Activated CD4-positive, CD25-positive, alpha-beta regulatory T cell (primary cell): ENCODE data around the gene NXPH1.

Experiments used
- DNase-seq, 4 experiments: peaks; one replicate each; lab custom pipeline; 2025; lab: John Stamatoyannopoulos, UW

Gene NXPH1

DNA sequence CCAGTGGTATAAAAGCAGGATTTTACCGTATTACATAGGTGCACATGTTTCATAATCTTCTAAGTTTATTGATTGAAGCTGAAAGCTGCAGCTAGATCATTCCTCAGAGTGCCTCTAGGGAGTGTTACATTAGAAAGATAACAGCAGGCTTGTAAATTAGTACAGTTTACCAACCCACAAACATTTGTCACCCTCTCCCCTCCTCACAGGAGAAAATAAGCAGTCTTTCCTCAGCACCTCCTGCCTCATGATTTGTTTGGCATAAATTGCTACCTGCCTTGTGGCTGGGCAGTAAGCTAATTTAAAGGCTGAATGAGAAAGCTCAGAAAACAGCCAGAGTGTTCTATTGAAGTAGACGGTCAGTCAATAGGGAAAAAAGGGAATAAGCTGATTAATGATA lies 74.2 kb downstream of the NXPH1 start:
- no peak for DNase-seq

DNA sequence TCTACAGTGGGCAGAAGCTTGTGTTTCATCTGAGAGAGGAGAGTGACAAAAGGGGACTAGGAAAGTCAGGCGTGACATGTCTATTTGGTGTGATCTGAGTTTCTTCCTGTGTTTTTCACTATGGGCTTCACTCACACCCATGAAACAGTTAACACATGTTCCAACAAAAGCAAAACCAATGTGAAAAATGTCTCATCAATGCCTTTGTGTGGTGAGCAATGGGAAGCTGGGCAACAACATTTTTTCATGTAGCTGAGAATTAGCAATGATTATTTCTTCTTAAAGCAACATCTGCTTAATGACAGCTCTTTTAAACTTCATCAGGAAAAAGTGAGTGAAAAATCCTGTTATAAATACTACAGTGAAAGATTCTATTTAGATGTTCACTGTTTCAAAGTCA lies 76.2 kb downstream of the NXPH1 start:
- DNase-seq, result no peak

DNA sequence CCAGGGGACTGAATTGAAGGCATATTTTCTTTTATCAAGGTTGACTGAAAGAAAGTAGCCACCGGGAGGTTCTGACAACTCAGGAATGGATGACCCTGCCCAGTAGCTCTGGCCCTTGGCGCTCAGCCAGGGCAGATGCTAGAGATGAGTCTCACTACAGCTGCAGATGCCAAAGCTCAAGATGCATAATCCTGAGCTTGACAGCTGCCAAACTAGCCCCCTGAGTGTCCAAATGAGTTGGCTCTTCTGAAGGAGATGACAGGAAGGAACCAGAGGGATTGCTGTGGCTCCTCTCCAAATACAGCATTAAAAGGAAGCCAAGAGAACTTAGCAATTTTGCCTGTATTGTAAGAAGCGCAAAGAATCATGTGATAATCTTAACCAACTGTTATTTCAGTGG lies 78.4 kb downstream of the NXPH1 start:
- no peak for DNase-seq

DNA sequence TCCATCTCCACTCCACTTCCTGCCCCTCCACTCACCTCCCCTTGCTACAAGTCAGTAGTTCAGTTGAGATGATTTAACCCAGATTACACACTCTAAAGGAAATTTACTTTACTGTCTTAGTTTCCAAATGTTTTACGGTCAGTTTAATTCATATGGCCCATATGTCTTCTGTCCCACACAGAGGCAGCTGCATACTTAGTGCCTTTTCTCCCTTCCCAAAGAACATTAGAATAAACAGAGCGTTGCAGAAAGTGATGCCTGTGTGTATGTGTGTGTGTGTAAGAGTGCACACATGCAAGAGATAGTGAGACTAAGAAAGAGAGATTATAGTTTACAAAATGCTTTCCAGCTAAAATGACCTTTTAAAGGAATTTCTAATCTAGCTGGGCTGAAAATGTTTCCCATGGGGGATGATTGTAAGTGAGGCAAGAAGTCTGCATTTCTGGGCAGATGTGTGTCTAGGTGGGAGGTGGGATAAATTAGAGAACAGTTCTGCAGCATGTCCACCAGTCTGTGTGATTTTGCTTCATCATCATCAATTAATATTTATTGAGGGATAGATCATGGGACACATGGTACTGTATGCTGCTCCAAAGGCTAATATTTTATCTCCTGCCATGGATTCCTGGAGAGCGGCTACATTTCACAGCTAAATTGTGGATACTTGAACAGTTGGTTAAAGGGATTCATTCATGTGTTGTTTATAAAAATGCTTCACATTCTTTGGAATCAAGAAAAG lies 81.5 kb downstream of the NXPH1 start:
- DNase-seq, result no peak

DNA sequence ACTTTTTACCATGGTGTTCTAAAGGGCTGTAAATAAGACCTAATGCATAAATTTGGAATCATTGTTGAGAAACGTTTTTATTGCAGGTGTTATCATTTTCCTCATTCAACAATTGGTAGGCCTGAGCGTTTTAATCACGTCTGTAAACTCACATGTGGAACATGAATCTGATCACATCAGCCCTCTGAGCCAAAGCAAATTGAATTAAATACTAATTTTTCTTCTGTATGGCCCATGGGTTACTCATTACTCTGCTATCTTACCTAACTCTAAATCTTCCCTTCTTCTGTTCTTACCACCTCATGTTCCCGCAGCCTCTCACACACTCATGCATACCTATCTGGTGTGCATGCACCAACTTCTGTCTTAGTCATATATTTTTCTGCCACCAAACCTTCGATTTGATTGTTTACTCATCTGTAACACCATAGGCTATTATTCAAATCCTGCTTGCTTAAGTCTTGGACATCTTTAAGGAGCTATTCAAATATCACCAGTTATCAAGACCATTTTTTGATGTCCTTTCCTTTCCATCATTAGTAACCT lies 82.3 kb downstream of the NXPH1 start:
- no peak for DNase-seq

DNA sequence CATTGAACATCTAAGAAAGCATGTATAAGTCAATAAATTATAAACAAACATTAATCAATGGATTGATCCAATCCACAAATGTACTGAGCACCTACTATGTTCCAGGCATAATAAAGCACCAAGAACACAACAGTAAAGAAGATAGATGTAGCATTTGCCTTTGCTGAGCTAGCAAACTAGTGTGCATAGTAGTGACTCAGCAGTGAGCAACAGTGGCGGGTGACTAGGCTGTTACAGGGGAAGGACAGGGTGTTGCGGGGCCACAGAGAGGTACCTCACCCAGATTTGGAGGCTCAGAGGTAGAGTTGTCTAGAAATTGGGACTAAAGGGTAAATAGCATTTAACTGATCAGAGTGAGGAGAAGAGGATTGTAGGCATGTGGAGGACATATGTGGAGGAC lies 83.6 kb downstream of the NXPH1 start:
- DNase-seq, result no peak

DNA sequence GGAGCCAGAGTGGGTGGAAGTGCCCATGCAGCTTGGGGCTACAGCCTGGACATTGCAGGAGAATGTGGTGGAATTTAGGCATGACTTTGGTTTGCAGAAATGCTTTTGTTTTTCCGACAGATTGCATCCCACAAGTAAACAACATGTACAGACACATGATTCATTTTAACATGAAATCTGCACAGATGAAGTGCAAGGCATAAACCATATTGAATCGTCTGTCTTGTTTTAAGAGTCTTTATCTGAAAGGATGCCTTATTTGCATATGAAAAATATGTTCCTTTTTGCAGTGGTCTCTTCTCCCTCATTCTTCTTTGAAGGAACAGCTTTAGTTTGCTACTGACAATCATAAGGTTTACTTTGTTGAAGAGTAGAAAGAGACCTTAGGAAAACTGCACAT lies 94.9 kb downstream of the NXPH1 start:
- DNase-seq, result no peak

DNA sequence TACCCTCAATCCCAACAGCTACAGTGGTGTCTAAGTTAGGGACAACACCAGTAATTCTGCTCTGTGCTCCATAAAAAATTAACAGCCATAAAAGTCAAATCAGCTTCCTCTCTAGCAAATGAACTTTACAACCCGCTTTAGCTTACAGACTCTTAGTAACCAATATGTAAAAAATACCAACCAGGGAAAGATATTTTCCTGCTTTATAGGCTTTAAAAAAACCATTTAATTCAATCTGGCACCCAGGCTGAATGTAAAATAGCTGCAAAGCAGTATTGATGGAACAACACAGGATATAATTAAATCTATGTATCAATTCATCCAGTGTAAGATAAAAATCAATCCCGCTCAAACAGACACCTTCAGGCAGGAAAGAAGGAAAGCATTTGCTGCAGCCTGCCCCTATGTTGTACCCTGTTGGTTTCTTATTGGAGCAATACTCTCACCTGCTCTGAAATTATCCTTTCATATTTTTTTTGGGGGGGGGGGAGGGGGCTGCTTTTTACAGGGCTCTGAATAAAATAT lies 98.6 kb downstream of the NXPH1 start:
- DNase-seq, result no peak

DNA sequence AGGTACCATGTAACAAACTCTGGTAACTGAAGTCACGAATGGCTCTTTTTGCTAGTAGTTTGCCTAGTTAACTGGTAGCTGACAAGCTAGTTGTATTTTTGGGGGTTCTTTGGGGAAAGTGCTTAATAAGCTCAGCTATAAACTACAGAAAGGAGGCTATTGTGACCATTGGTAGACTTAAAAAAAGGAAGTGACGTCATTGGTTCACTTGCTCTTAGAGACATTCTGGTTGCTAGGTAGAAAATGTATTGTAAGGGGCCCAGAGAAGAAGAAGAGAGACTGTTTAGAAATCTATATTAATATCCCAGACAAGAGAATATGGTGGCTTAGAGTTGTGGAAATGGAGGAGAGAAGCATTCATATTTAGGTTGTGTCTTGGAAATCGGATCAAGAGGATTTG lies 103.0 kb downstream of the NXPH1 start:
- DNase-seq, result no peak

DNA sequence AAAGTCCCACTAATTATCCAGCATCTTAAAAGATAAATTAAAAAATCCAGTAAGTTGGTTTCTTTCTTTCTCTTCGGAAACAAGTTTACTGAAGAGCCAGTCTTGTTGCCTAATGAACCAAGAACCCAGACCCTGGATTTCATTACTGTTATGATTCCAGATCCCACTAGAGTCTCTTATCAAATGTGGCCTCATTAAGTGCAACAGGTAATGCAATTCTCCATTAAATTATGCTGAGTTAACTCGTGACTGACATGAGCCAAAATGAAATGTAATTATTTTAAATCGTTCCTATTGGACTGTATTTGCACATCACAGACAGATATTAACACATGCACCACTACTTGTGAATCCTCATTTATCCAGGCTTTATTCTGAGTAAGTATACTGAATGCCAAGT lies 115.6 kb downstream of the NXPH1 start:
- no peak for DNase-seq

DNA sequence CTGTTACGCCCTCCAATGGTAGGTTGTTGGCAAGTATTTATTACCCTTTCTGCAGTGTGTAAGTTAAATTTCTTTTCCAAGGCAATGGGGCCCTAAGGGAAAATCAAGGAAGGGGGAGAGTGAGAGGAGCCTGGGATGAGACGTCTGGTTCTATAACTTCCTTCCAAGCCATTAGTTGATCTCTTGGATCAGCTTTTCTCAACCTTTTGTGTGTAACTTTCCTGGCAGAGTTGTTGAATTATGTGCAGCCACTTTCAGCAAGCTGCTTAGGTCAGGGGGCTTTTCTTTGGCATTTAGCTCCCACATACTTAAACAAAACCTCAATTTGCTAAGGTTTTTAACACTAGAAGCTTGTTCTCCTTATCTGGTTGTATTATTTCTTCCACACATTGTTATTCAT lies 127.1 kb downstream of the NXPH1 start:
- no peak for DNase-seq

DNA sequence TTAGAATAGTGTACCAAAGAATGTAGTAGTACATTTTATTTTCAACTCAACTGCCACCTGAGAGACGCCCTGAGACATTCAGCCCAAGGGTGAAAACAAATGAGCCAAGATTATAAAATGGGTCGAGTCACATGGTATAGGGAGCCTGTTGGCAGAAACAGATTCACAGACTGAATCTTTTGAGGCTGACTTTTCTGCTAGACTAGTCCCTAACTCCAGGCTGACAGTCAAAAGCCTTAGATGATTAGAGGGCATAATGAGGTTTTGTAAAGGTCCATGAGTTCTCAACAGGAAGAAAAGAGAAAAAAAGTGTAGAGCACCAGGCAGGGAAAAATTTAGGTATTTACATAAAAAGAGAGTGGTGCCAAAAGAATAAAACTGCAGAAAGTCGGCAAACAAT lies 128.0 kb downstream of the NXPH1 start:
- DNase-seq, result no peak

DNA sequence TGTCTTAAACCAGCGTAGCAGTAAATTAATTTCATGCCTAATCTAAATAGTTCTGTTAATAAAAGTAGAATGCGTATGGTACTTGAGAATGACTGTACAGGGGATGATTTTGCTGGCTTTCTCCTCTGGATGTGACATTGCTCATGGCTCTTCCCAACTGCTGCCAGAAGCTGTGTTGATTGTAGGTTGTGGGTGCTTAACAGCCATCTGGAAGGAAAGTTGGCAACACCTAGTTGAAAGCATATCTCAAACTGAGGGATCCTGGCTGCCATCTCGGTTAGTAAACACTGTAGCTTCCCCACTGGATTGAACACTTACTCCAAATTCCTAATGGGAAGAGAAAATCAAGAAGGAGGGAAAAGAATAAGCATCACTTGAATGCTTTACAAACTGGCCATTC lies 130.9 kb downstream of the NXPH1 start:
- no peak for DNase-seq

DNA sequence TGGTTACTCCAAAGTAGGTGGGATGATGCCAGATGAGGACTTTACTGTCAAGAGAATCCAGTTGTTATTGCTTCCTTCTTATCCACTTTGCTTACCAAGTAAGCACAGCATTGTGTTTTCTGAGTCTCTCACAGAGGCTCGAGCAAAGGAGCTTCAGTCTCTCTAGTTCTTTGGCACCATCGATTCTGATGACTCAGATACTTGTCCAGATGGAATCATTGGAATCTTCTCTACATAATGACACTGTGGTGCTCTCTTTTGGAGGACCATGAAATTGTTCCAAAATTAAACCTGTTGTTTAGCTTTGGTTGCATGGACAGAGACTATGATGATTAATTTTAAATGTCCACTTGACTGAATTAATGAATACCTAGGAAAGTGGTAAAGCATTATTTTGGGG lies 132.6 kb downstream of the NXPH1 start:
- no peak for DNase-seq

DNA sequence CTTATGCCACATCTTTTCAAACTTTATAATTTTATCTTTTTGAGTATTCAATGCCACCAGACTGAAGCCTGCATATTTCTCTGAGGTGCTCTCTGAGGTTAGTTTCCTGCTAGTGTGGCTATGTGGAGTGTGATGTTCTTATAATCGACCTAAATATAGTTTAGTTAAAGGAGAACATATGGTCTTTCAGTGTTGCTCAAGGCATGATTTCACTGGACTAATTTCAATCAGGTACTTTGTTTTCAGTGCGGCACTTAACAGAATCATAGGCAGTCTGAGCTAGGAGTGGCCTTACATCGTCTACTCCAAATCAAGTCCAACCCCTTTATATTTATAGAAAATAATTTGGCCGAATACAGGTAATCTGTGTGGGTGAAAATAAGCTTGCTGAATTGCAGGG lies 134.2 kb downstream of the NXPH1 start:
- DNase-seq, result no peak

DNA sequence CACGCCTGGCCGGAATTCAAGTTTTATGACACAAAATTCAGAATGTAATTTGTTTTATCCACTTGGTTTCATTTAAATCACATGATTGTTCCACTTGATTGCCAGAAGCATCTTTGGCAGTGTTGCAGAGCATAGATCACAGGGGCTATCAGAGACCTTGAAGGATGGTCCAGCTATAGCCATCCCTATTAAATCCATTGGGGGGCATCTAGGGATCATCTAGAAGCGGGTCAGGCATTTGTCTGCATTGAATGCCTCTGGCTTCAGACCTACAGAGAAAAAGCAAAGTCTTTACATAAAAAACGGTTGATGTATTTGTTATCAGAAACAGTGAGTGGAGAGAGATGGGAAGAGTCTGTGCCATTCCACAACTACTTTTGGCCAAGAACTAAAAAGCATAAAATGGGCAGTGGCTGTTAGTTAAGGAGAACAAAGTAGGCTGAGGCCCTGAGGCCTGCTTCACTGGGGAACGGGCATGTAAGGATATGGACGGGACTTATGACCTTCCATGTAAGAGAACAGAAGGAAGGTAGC lies 146.3 kb downstream of the NXPH1 start:
- DNase-seq, result no peak

DNA sequence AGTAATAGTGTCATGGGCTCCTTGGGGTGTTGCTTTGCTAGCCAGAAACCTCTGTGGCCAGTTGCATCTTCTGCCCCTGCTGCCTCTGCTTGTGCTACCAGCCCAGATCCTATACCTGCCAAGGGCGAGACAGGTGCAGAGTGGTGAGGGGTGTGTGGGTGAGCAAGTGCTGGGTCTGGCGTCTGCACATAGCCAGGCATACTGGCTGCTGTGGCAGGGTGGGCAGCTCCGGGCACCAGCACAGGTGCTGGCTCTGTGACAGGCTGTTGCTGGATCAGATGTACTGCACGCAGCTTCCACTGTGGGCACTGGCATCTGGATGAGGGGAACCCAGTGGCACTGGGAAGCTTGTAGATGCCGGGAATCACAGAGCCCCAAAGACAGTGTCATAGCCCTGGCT lies 148.4 kb downstream of the NXPH1 start:
- no peak for DNase-seq

DNA sequence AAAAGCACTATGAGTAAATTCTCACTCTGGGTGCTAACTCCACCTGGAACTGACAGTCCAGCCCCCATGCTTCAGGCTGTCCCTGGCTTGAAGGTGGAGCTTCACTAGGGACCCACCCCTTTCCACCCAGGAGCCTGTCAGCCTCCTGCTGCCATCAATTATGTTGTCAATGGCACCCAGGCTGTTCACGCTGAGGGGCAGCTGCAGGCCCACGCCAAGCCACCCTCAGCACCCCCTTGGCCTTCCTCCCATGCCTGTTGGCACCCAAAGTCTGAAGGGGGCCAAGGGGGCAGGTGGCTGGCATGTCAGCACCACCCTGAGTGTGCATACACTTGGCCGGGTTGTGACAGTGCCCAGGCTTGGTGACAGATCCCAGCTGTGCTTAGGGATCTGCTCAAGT lies 149.3 kb downstream of the NXPH1 start:
- DNase-seq, result no peak

DNA sequence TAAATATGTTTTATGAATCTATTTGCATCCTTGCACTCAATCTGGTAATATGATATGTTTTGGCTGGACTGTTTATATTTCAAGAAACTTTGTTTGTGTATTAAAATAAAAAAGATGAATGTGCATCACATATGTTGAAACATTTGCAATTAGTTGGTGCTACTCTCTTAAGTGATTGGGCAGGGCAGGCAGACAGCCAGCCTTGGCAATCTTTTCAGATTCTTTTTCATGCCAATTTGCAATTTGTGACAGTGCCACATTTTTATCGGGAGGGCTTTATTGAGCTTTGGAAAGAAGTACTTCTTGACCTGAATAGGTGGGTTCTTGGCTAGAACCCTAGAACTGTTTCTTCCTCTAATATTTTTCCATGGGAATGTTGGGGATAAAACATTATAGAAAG lies 152.2 kb downstream of the NXPH1 start:
- no peak for DNase-seq

DNA sequence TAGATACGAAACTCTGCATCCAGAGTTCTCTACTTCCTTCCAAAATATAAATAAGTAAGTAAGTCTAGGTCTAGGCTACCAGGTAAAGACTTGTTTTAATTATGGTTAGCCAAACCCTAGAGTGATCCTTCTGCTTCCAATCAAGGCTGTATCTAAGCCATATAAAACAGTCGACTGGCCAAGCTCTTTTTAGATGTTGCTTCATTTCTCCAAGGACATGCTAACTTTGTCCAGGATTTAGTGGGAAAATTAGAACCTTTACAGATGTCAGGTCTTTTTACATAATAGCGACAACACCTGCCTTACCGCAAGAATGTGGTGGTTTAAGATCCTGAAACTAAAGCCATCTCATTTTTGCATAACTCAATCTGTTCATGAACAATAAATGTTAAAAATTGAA lies 156.8 kb downstream of the NXPH1 start:
- no peak for DNase-seq

DNA sequence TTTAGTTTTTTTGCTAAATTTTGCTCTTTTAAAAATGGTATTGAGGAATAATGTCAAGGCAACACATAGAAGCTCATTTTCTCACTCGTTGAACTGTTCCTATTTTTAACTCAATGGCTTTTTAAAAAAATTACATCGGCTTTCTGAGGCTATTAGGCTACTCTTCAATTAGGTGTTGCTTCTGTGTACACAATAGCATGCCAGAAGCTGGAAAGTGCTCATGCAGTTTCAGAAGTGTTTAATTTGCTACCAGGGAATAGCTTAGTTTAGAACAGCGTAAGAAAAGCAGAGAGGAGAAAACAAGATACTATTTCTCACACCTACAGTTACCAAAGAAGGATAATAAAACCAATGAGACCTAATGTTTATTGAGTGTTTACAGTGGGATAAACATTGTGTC lies 157.4 kb downstream of the NXPH1 start:
- DNase-seq, result no peak

DNA sequence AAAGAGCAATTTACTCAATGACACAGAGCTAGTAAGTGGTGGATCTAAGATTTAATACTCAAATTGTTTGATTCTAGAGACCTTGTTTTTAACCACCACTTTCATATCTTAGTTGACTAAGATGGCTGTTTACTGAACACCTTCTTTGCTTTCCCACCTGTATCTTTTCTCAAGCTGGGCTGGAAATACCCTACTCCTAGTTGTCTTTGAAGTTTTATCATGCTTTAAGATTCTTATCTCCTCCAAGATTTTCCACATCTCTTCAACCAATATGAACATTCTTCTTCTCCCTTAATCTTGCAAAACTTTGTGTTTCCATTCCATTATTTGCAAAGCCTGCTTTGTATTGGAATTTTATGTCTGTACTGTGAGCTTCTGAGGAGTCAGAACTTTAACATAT lies 157.9 kb downstream of the NXPH1 start:
- DNase-seq, result no peak

DNA sequence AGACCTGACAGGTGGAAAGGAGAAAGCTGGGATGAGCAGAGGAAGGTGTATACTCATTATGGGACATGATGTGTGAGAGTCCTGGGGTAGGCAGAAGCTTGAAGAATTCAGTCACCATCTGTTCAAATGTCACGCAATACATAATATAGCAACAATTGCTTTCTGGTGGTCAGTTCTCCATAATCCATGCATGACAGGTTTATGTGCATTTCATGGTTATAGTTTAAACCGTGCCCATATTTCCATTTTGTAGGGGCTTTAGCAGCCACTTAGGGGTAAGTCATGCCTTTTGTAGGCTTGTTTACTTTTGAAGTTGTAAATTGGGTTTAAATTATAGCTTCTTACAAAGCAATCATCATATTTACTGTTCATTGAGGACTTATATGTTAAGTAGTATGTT lies 158.8 kb downstream of the NXPH1 start:
- no peak for DNase-seq

DNA sequence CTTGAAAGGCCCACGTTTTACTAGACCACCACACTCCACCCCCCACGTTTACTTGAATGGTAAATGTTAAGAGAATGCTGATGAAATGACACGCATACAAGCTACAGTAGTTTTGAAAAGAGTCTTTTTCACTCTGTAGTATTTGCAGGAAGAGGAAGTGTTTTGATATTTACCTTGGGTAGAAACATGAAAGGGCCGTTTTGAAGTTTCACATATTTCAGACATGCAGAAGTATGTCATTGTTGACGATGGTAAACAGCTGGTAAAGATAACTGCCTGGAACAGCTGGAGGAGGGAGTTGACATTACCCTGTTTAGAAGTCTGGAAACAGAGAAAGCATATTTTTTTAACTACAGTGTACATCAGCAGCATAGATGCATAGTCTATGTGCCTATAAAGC lies 160.7 kb downstream of the NXPH1 start:
- DNase-seq, result no peak
